Measurements from ENCODE around the gene COPG1.

DNA sequence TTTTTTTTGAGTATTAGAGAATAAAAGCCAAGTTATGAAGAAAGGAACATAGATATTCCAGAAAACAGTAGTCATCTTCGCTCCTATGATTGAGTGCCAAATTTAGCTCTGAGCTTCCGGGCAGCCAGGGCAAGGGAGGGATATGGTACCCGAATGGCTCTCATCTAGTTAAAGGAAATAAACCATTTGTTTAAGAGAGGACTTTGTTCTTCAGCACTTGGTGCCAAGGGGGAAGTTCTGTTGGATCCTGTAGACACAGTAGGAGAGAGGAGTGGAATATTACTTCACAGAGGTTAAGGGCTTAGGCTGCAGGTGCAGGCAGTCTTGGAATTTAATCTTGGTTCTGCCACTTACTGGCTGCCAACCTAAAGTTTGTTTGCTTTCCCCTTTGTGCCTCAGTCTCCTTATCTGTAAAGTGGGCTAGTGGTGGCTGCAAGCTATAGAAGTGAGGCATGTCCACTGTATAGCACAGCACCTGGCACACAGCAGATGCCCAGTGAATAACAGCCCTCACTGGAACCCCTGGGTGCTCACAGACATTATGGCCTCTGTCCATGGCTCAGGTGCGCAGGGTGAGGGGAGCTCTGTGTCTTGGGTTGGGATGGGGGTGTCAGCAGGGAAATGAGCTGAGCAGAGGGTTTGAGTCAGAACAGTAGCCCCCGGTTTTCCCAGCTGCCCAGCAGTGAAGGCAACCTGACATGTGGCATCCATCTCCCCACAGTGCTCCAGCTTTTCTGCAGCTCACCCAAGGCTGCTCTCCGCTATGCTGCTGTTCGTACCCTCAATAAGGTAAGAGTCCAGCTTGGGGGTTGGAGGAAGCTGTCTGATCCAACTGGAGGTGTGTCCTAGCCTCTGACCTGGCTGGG is 10.4 kb downstream of the COPG1 start:
- TF ChIP-seq SIN3A (IDR thresholded peaks at IDR 0.05; ENCODE audit: borderline replicate concordance, insufficient read depth, low read length) (no peak), FOXP2 (optimal IDR thresholded peaks at IDR 0.05; ENCODE audit: borderline replicate concordance, extremely low read depth, extremely low read length, insufficient read depth) (no peak), TAF1 (IDR thresholded peaks at IDR 0.05; ENCODE audit: borderline replicate concordance, insufficient read depth, low read length) (no peak), REST (IDR thresholded peaks at IDR 0.05; ENCODE audit: insufficient read depth in 1 of 2, low read depth in 2 of 2, low read length in 2 of 2) (no peak)

All from PFSK-1 (cell line).